ENCODE data around the gene PDGFC.

DNA sequence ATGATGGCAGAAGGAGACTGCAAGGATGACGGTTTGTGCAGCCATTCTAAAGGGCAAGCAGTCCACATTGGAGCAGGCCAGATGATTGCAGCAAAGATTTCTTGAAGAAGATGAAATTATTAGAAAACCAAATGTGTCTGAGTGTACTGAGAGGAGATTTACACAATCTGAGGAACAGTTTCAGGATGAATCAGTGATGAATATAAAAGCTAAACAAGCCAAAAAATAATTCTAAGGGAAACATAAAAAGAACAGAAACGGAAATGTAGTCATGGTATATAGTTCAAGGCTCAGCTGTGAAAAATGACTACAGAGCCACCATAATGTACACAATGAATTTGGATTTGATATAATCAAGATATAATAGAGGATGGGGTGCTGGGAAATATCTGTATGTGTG is 168.5 kb downstream of the PDGFC start:
- TF ChIP-seq, protein P1, sequence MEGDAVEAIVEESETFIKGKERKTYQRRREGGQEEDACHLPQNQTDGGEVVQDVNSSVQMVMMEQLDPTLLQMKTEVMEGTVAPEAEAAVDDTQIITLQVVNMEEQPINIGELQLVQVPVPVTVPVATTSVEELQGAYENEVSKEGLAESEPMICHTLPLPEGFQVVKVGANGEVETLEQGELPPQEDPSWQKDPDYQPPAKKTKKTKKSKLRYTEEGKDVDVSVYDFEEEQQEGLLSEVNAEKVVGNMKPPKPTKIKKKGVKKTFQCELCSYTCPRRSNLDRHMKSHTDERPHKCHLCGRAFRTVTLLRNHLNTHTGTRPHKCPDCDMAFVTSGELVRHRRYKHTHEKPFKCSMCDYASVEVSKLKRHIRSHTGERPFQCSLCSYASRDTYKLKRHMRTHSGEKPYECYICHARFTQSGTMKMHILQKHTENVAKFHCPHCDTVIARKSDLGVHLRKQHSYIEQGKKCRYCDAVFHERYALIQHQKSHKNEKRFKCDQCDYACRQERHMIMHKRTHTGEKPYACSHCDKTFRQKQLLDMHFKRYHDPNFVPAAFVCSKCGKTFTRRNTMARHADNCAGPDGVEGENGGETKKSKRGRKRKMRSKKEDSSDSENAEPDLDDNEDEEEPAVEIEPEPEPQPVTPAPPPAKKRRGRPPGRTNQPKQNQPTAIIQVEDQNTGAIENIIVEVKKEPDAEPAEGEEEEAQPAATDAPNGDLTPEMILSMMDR (IDR thresholded peaks at IDR 0.05) = no peak
- TF ChIP-seq POLR2A (IDR thresholded peaks at IDR 0.05) (no peak), EP300 (IDR thresholded peaks at IDR 0.05) (no peak)
